ENCODE measurements around the gene PPP1R12B.
"Not testable (repeated sequence)": the region's sequence is repeated elsewhere in the genome, so short reads cannot be mapped to it uniquely, and the experiment has no call there.

DNA sequence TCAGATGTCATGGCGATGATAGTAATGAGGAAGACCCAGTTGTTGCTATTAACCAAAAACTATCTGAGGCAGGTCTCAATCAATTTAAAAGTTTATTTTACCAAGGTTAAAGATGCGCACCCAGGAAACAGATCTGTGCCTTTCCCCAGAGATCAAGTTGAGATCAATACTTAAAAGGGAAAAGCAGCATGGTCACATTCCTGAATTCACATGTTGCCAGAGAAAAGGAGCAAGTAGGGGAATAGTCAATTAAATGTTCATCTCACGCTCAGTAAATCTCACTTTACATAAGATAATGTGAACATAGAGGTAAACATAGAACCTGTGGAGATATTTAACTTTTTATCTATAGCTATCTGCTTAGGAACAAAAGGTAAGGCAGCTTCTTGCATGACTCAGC lies 71.2 kb downstream of the PPP1R12B start:
- TF ChIP-seq, protein P1, sequence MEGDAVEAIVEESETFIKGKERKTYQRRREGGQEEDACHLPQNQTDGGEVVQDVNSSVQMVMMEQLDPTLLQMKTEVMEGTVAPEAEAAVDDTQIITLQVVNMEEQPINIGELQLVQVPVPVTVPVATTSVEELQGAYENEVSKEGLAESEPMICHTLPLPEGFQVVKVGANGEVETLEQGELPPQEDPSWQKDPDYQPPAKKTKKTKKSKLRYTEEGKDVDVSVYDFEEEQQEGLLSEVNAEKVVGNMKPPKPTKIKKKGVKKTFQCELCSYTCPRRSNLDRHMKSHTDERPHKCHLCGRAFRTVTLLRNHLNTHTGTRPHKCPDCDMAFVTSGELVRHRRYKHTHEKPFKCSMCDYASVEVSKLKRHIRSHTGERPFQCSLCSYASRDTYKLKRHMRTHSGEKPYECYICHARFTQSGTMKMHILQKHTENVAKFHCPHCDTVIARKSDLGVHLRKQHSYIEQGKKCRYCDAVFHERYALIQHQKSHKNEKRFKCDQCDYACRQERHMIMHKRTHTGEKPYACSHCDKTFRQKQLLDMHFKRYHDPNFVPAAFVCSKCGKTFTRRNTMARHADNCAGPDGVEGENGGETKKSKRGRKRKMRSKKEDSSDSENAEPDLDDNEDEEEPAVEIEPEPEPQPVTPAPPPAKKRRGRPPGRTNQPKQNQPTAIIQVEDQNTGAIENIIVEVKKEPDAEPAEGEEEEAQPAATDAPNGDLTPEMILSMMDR (conservative IDR thresholded peaks at IDR 0.05; ENCODE audit: low read depth in 2 of 2): not testable (repeated sequence)
- TF ChIP-seq EZH2 (IDR thresholded peaks at IDR 0.05; ENCODE audit: low read depth, unreplicated experiment); NANOG (IDR thresholded peaks at IDR 0.05; ENCODE audit: borderline replicate concordance); EZH2phosphoT487 (IDR thresholded peaks at IDR 0.05; ENCODE audit: unreplicated experiment); POLR2AphosphoS5 (IDR thresholded peaks at IDR 0.05; ENCODE audit: low read depth); REST (IDR thresholded peaks at IDR 0.05; ENCODE audit: unreplicated experiment): not testable (repeated sequence)
